GM19193 (cell line): ENCODE results near the gene SMAD1.

Source experiments
- POLR2A ChIP-seq: IDR thresholded peaks from 4 replicates; pipeline ENCODE4 v1.6.1; 2011; ENCODE audit not compliant: insufficient read depth, insufficient read length; ENCODE audit errors: extremely low read depth

The SMAD1 gene

DNA sequence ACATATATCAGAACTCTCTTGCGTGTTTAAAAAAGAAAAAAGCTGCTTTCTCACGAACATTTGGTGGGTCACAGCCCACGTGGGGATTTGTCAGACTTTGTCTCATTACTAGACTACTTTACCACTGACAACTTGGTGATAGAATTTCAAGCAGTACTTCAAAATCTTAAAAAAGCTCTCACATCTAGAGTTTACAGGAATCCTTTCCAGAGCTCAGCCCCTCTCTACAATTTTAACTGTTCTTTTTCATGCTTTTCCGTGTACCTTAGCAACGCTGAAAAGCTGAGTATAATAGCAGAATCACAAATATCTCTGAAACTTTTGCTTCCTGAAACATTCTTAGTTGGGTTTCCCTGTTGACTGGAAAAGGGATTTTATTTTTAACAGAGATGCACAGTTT lies 50.2 kb downstream of the SMAD1 start:
- TF ChIP-seq POLR2A, result no peak

DNA sequence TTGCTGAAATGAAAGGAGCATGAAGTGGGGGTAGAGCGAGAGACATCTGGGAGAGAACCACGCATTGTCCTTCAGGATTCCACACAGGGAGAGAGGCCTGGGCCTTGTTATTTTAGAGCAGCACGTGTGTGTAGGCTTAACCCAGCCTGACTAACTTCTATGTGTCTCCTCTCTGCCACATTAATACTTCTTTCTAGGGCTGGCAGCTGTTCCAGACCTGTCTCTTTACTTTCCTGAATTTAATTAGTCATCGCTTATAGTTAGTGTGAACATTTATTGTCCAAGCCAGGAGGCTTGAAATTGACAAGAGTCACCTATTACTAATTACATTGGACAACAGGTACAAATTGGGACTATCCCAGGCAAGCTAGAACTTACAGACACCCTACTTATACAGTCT lies 51.3 kb downstream of the SMAD1 start:
- TF ChIP-seq POLR2A, result no peak

DNA sequence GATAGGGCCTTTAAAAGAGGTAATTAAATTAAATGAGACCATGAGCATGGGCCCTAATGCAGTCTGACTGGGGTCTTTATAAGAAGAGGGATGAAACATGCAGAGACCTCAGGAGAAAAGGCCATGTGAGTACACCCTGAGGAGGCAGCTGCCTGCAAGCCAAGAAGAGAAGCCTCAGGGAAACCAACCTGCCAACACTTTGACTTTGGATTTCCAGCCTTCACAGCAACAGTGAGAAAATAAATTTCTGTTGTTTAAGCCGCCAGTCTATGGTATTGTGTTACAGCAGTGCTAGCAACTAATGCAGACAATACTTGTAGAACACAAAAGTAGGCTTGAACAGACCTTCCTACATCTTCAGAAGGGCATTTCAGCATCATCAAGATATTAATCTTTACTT lies 52.3 kb downstream of the SMAD1 start:
- TF ChIP-seq POLR2A, result no peak

DNA sequence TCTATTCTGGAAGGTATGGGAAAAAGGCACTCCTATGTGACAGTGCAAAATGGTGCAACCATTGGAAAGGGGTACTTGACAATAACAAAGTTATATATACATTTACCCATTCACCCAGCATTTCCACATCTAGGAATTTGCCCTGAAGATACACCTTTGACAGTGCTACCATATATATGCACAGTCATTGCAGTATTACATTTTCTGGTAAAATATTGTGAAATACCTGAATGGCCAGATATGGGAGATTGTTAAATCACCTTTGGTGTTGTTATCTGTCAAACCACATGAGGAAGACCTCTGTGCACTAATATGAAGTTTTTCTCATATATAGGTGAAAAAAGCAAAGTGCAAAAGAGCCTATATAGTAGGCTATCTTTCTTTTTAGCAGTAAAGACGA lies 53.5 kb downstream of the SMAD1 start:
- TF ChIP-seq POLR2A, result no peak

DNA sequence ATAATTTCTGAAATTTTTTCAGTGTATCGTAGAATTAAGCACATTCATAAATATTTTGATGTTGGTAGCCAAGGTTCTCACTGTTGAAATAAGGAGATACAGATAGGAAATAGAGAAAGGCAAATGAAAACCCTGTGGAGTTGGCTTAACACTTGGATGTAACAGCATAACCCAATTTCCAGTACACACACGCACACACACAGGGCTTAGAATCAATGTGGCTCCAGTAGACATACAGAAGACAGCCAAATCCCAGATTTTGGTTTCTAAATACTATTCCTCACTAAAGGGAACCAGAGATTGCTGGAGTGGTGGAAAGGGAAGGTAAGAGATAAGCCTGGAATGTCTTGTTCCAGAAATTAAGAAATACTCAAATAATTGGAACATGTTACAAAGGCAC lies 54.4 kb downstream of the SMAD1 start:
- TF ChIP-seq POLR2A, result no peak

DNA sequence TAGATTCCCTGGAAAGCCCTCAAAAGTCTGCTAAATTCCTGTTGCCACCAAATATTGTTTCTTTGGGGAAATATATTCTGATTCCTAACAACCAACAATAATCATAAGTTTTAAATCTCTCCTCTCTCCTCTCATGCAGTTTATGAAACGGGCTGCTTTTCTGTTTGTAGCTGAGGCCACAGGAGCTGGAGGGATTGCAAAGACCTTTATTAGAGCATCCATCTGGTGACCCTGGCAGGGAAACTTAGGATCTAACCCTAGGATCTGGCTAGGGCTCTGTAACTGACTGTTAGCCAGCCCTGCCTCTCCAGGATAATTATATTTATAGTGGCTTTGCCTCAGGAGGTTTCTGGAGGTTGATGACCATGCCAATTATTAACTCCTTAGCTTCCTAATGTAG lies 56.9 kb downstream of the SMAD1 start:
- no peak for TF ChIP-seq POLR2A

DNA sequence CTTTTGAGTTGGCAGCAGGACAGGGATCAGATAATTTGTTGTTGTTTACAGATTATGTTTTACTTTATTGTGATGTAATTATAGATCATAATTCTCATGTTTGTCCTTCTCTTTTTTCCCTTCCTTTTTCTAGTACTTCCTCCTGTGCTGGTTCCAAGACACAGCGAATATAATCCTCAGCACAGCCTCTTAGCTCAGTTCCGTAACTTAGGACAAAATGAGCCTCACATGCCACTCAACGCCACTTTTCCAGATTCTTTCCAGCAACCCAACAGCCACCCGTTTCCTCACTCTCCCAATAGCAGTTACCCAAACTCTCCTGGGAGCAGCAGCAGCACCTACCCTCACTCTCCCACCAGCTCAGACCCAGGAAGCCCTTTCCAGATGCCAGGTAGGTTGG lies 58.0 kb downstream of the SMAD1 start:
- TF ChIP-seq POLR2A, result no peak

DNA sequence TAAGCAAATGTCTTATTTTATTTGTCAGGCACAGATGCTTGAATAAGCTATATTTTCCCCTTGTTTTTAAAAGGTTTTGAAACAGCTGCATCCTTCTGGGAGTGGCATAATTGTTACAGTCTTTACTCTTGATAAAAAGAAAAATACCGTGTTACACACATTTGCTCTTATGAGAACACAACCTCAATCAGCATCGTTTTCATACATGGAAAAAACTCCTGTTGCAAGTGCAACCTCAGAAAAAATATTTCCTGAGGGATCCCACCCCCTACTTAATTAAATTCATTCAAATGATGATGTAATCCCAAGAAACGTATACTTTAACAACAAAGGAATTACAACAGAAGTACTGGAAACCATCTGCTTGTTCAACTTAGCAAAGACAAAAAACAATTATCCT lies 58.6 kb downstream of the SMAD1 start:
- no peak for TF ChIP-seq POLR2A

DNA sequence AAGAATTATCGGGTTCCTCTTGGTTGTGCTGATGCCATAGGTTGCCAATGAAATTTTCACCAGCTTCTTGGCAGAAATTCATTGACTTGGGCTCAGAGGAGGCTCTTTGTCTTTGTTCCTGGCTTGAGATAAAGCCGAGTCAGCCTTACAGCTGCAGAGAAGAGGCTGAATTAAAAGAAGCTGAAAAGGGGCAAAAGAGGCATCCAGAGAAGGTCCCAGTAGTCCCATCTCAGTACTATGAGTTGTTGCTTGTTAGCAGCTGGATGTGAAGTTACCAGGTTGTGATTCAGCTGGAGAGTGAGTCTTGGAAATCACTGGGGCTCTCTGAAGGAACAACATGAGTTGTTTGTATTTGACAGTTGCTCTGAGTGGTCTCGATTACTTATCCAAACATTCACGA lies 59.7 kb downstream of the SMAD1 start:
- TF ChIP-seq POLR2A, result no peak

DNA sequence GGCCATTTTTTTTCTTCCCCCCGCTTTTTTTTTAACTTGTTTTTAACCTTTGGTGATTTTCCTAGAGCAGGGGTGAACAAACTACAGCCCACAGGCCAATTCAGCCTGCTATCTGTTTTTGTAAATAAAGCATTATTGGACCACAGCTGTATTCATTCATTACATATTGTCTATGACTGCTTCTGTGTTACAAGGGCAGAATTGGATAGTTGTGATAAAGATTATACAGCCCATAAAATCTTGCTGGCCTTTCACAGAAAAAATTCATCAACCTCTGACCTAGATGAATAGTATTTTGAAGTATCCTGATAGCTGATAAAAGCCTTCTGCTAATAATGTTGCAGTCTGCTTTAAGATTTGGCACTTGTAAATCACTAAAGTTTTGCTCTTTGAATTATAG lies 63.4 kb downstream of the SMAD1 start:
- TF ChIP-seq POLR2A, result no peak

DNA sequence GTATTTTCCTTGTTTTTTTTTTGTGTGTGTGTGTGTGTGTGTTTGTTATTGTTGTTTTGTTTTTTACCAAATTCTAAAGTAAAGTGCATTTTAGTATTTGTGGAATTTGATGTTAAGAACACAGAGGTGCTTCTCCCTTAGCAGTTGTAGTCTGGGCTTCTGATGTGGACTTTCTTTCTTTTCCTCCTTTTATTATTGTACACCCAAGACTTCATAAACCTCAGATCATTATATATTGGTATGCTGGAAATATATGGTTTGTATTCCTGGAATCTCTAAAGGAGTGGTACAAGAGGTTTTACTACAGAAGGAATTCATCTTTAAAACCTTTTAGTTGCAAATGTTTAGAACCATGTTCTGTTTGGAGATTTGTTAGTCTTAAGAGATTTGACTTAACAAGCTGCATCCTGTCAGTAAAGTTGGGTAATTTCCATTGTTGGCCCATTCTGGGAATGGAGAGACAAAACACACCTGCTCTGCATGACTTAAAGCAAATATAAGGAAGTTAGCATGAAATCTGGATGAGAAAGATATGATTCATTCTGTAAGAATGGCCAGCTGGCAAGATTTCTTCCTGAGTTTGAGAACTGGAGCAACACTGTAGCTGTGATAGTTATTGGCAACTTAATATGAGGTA lies 64.0 kb downstream of the SMAD1 start:
- TF ChIP-seq POLR2A, result no peak

DNA sequence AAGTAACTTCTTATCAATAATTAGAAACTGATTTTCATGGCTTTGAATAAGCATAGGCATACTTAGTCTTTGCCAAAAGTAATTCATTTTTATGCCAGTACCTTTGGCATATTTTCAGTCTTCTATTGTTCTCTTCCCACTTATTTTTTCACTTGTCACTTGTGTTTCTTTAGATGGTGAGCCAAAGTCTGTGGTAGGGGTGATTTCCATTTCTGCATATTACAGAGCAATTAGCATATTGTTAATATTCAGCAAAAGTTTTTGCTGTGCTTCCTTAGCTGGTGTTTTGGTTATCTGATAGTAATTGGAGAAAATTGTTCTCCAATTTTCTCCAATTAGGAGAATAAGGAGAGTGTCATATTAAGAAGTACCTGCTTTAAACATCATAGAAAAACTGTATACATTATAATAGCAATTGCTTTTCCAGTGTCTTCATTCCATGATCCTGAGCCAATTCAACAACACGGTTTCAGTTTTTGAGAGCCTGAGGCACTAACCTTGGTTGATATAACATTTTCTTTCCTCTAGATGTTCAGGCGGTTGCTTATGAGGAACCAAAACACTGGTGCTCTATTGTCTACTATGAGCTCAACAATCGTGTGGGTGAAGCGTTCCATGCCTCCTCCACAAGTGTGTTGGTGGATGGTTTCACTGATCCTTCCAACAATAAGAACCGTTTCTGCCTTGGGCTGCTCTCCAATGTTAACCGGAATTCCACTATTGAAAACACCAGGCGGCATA lies 64.7 kb downstream of the SMAD1 start:
- no peak for TF ChIP-seq POLR2A

DNA sequence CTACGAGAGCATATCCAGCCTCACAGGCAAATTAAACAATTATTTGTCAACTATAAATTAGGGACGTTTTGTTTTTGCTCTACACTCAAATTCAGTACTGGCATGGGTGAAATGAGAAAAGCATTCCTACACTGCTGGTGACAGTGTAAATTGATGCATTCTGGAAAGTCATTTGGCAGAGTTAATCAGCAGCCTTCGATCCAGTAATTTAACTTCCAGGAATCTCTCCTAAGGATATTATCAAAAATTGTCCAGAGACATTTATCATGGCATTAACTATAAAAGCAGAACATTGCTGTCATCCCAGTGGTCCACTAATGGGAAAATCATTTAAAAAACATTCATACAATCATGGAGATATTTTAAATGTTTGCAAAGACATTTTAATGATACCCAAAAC lies 70.0 kb downstream of the SMAD1 start:
- no peak for TF ChIP-seq POLR2A

DNA sequence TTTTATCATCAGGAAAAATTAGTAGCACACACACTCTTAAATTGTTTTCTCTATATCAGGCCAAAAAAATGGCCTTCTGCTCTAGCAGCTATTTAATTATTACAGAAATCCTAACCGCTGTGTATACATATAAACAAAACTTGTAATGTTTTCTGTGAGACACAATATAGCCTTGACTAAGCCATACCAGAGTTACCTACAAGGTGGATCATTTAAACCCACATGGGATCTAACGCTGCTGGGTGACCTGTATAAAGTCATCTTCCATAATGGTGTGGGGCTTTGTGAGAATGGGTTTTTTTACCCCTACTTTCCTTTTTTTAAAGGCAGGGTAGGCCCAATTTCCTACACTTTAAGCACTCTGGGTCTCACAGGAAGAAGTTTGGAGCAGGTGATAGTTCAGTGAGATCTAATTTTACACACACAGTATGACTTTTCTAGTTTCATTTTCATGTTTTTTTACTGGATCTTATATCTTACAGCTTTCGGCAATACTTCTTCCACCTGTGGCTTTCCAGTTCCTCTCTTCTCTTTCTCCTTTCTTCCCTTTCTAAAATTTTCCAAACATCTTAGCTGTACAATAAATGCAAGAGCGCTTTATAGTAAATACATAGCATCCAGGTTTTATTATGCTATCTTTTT lies 70.6 kb downstream of the SMAD1 start:
- TF ChIP-seq POLR2A, result no peak

DNA sequence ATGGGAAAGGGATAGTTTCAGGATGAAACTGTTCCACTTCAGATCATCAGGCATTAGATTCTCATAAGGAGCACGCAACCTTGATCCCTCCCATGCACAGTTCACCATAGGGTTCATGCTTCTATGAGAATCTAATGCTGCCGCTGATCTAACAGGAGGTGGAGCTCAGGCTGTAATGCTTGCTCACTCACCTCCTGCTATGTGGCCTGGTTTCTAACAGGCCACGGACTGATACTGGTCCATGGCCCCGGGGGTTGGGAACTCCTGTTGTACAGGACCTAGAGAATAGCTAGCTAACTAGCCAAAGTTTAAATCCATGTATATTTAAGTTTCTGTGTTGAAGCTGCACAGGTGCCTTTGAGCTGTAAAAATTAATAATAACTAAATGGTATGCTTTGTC lies 71.7 kb downstream of the SMAD1 start:
- TF ChIP-seq POLR2A, result no peak

DNA sequence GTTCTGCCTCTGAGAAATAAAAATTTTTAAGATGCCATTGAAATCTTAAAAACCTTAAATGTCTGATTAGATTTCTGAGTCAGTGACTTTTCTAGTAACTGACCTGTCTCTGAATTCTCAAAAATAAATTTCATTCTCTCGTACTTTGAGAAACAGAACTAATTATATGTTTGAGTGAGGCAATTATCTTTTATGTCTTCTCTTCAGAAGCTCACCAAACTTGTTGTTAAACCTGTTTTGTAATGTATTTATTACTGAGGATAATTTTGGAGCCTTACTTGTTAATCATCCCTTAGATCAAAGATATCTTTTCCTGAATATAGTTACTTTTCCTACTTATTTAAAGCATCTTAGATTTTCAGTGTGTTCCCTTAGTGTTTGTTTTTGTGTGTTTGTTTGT lies 73.0 kb downstream of the SMAD1 start:
- TF ChIP-seq POLR2A, result no peak
